ENCODE measurements around the gene AZGP1. TPM values are rescaled to one million over a fixed set of nuclear protein-coding genes. Genes with fewer than 3 reads are reported as not detected.

Gene AZGP1
- total RNA-seq, 1 experiment from 2014 or later = 0.29 TPM

Other genes with a start within 250 kb of the AZGP1 start
- not detected in 2 replicates for gene CYP3A7, start 240.8 kb downstream of the AZGP1 start, total RNA-seq (2014; rRNA removed; shearing (Covaris generic))
- gene CYP3A4, start 191.8 kb downstream of the AZGP1 start, total RNA-seq (2014; rRNA removed; shearing (Covaris generic)) = 0.09 and 0.11 TPM in 2 replicates
- gene CYP3A43, start 148.0 kb downstream of the AZGP1 start, total RNA-seq (2014; rRNA removed; shearing (Covaris generic)) = not detected in 2 replicates
- gene OR2AE1, start 99.0 kb downstream of the AZGP1 start, total RNA-seq (2014; rRNA removed; shearing (Covaris generic)) = not detected in 2 replicates
- gene TRIM4, start 56.5 kb downstream of the AZGP1 start, total RNA-seq (2014; rRNA removed; shearing (Covaris generic)) = 21.0 and 24.6 TPM in 2 replicates
- not detected in 2 replicates for gene GJC3, start 46.4 kb downstream of the AZGP1 start, total RNA-seq (2014; rRNA removed; shearing (Covaris generic))
- 13.9 and 14.2 TPM in 2 replicates for gene ZKSCAN1, start 39.6 kb upstream of the AZGP1 start, total RNA-seq (2014; rRNA removed; shearing (Covaris generic))
- gene ZSCAN21, start 73.7 kb upstream of the AZGP1 start, total RNA-seq (2014; rRNA removed; shearing (Covaris generic)) = 14.1 and 20.3 TPM in 2 replicates
- 61.4 and 103 TPM in 2 replicates for gene ZNF3, start 105.7 kb upstream of the AZGP1 start, total RNA-seq (2014; rRNA removed; shearing (Covaris generic))
- 87.6 and 127 TPM in 2 replicates for gene COPS6, start 112.9 kb upstream of the AZGP1 start, total RNA-seq (2014; rRNA removed; shearing (Covaris generic))
- gene MCM7, start 125.4 kb upstream of the AZGP1 start, total RNA-seq (2014; rRNA removed; shearing (Covaris generic)) = 469 and 539 TPM in 2 replicates
- gene AP4M1, start 125.6 kb upstream of the AZGP1 start, total RNA-seq (2014; rRNA removed; shearing (Covaris generic)) = 68.9 and 80.6 TPM in 2 replicates
- 47.3 and 58.6 TPM in 2 replicates for gene TAF6, start 143.3 kb upstream of the AZGP1 start, total RNA-seq (2014; rRNA removed; shearing (Covaris generic))
- 11.8 and 16.0 TPM in 2 replicates for gene CNPY4, start 143.6 kb upstream of the AZGP1 start, total RNA-seq (2014; rRNA removed; shearing (Covaris generic))
- gene MBLAC1, start 150.9 kb upstream of the AZGP1 start, total RNA-seq (2014; rRNA removed; shearing (Covaris generic)) = 6.3 and 8.1 TPM in 2 replicates
- gene LAMTOR4, start 172.9 kb upstream of the AZGP1 start, total RNA-seq (2014; rRNA removed; shearing (Covaris generic)) = 225 and 232 TPM in 2 replicates
- gene TRAPPC14, start 182.7 kb upstream of the AZGP1 start, total RNA-seq (2014; rRNA removed; shearing (Covaris generic)) = 9.0 and 15.5 TPM in 2 replicates
- 0.29 and 0.65 TPM in 2 replicates for gene GAL3ST4, start 192.6 kb upstream of the AZGP1 start, total RNA-seq (2014; rRNA removed; shearing (Covaris generic))
- 10.9 and 16.7 TPM in 2 replicates for gene GPC2, start 201.3 kb upstream of the AZGP1 start, total RNA-seq (2014; rRNA removed; shearing (Covaris generic))
- 0.77 and 1.3 TPM in 2 replicates for gene STAG3, start 201.9 kb upstream of the AZGP1 start, total RNA-seq (2014; rRNA removed; shearing (Covaris generic))
- not detected in 2 replicates for gene PVRIG, start 243.9 kb upstream of the AZGP1 start, total RNA-seq (2014; rRNA removed; shearing (Covaris generic))